ENCODE data around the gene ZDHHC11B.
"Not testable (repeated sequence)": the region's sequence is repeated elsewhere in the genome, so short reads cannot be mapped to it uniquely, and the experiment has no call there.

The ZDHHC11B gene

GRCh38 chr5:751992-752391 lies 32.5 kb downstream of the ZDHHC11B start:
- DNase-seq, result not testable (repeated sequence)

DNA sequence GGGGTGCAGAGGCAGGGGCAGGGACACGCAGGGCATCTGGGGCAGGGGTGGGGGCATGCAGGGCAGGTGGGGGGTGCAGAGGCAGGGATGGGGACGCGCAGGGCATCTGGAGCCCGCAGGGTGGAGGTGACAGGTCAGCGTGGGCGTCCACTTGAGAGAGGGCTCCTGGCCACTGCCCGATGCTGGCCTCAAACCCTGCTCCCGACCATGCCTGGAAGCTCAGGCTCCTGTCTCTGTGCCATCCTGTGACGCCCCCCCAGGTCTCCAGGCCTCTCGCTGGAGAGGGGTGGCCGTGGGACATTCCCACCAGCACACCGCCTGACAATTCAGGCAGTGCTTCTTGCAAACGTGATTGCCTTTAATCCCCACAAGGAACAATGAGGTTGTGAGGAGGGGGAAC lies 33.0 kb downstream of the ZDHHC11B start:
- no peak for DNase-seq

- DNase-seq, result not testable (repeated sequence)
Measured at GRCh38 chr5:750226-750625, 34.3 kb downstream of the ZDHHC11B start.

DNA sequence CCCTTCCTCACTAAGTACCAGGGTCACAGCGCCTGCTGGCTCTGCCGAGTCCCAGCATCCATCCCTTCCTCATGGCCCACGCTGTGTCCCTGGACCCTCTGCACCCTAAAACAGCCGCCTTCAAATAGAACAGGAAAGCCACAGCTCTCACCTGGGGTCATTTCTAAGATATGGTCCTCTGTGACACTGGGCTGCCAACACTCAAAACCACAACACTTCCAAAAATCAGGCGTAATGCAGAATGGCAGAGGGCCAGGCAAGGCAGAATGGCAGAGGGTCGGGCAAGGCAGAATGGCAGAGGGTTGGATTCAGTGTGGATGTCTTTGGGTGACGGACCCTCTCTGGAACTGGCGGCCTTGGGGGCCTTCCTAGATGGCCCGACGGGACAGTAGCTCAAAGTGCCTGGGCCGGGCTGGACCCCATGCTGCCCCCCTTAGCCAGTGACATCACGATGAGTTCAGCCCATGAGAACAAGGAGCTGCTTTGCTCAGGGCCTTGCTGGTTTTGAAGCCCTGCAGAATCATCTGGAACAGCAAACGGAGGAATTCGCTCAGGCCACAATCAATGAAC lies 35.3 kb downstream of the ZDHHC11B start:
- no peak for DNase-seq

- not testable (repeated sequence) for DNase-seq
Measured at GRCh38 chr5:748011-748980, 36.2 kb downstream of the ZDHHC11B start.

GRCh38 chr5:747303-747844 lies 37.2 kb downstream of the ZDHHC11B start:
- DNase-seq, result not testable (repeated sequence)

DNA sequence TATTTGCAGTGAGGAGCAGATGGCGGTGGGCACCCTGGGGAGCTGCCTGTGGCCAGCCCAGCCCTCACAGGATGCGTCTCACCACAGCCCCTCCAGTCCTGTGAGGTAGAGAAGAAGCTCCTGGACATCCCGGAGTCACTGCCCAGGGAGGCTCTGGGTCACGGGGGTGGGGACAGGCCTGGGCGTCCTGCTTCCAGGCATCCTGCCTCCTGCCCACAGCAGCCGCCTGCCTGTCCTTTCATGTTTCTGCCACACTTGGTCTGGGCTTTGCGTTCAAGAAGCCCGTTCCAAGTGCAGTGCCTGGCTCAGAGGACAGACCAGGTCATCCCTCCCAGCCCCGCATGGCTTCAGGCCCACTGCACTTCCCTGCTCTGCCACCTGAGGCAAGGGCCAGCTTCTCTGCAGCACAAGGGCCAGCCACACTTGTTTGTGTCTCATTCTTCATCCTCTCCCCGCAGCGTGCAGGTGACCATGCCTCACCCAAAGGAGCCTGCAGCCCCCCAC lies 38.2 kb downstream of the ZDHHC11B start:
- DNase-seq, result no peak

DNA sequence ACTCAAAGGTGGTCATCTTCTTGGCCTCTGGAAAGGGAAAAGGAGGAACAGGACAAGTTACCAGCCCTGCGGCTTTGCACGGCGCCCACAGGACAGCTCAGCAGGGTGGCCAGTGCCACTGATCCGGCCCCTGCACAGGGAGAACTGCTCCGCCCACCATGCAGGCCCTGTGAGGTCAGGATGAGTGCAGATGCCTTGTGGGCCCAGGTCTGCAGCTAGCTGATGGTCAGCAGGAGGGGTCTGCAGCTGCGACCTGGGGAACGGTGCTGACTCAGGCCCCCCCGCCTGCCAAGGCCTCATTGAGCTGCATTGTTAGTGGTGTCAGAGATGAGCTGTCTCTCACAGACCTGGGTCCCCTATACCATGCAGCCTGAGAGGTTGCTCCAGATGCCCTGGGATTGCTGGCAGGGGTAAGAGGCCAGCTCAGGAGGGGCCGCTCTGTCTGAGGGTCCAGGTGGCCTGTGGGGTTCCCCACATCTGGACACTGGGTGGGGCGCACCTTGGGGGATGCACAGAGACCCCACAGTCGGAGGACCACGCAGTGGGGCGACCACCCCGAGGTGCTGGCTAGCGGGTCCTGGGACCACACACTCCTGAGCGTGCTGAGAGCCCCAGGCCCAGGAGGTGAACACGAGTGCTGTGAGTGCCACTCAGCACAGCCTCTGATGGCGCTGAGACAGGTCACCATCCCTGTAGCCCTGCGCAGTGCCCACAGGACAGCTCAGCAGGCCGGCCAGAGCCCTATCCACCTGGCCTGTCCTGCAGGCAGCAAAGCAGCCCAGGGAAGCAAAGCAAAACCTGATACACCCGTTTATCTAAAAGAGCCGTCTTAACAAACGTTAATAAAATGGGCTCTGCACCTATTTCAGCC lies 39.0 kb downstream of the ZDHHC11B start:
- not testable (repeated sequence) for DNase-seq

GRCh38 chr5:743696-744404 lies 40.7 kb downstream of the ZDHHC11B start:
- not testable (repeated sequence) for DNase-seq

DNA sequence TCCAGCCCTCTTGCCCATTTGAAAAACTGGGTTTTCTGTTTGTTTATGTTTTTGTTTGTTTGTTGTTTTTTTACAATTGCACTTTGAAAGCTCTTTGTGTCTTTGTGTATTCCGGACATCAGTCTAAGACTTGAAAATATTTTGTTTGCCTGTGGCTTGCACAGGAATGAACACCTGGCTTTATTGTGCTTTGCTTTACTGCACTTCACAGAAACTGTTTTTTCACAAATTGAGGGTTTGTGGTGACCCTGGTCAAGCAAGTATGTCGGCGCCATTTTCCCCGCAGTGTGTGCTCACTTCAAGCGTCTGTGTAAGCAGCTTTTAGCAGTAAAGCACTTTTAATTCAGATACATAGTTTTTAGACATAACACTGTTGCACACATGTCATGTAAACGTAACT lies 42.3 kb downstream of the ZDHHC11B start:
- DNase-seq, result not testable (repeated sequence)

GRCh38 chr5:734145-734544 lies 50.4 kb downstream of the ZDHHC11B start:
- not testable (repeated sequence) for DNase-seq

GRCh38 chr5:732754-733454 lies 51.6 kb downstream of the ZDHHC11B start:
- not testable (repeated sequence) for DNase-seq

DNA sequence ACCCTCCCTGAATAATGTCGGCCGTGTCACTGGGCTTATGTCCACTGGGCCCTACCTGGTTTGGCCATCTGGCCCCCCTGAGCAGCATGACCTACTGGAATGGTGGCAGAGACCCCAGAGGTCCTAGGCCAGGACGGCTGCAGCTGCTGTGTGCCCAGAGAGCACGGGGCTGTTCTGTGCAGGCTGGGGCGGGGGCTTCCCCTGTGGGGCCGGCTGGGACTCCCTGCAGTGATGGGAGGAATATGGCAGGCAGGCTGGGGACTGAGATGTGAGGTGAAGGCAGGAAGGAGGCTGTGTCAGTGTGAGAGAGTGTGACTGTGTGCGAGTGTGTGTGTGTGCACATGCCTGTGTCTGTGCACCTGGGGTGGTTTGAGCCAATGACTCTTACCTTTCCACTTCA lies 55.3 kb downstream of the ZDHHC11B start:
- not testable (repeated sequence) for DNase-seq

- not testable (repeated sequence) for DNase-seq
Measured at GRCh38 chr5:727087-727486, 57.4 kb downstream of the ZDHHC11B start.

GRCh38 chr5:723865-724264 lies 60.7 kb downstream of the ZDHHC11B start:
- DNase-seq, result not testable (repeated sequence)

DNA sequence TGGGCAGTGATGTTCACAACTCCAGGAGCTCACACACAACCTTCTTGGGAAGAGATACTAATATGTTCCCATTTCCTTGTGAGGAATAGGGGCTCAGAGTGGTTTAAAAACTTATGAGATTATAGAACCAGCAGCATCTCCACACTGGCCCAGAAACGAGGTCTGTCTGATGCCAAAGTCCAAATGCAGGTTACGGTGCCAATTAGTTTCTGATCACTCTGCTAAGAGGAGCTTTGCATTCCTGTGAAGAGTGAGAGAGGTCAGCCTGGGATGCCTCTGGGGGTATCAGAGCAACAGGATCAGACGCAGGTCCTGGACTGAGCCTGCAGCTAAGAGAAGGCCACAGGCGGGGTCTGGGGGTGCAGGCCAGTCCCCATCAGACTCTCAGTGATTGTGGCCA lies 61.2 kb downstream of the ZDHHC11B start:
- DNase-seq, result not testable (repeated sequence)

GRCh38 chr5:719379-719778 lies 65.2 kb downstream of the ZDHHC11B start:
- not testable (repeated sequence) for DNase-seq

GRCh38 chr5:717143-717542 lies 67.4 kb downstream of the ZDHHC11B start:
- DNase-seq, result no peak

DNA sequence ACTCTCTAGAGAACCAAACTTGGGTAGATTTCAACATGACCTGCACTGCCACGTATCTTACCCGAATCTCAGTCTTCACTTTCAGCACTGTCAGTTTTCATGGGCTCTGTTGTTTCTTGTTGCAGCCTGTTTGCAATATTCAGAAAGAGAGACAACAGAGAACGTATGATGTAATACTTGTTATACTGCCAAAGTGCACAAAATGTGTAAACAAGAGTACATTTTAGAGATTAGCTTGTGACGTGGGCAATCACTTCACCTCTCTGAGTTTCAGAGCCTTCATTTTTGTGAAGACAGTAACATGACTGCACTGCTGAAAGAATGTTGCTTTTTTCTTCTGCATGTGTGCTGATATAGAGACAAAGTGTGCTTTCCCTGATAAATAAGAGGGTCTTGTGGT lies 67.8 kb downstream of the ZDHHC11B start:
- not testable (repeated sequence) for DNase-seq

GRCh38 chr5:715636-716035 lies 68.9 kb downstream of the ZDHHC11B start:
- DNase-seq, result not testable (repeated sequence)
